ENCODE results near the gene USP49. TPM values are rescaled to one million over a fixed set of nuclear protein-coding genes. Genes with fewer than 3 reads are reported as not detected.

The USP49 gene
- total RNA-seq, 1 donor from 2014 or later: 2.4 TPM

DNA sequence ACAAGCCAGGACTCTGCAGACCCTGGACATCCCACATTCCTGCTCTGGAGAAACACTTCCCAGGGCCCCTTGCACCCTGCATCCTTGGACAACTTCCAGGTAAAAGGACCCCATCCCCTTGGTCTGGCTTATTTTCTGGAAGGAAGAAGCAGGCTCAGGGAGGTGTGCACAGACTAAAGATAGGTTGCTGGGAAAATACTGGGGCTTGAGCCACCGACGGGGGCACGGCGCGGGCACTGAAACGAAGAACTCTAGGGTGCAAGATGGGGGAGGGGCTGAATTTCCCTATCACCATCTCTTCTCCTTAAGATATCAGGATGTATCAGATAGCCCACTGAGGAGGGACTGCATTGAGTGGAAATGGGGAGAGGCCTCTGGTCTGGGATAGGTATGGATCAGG, 116.3 kb downstream of the USP49 start:
- H3K36me3 ChIP-seq (ENCODE audit: control insufficient read depth, insufficient read depth, low read length): no peaks in the 10 kb centered on the region
- TF ChIP-seq, protein P1, sequence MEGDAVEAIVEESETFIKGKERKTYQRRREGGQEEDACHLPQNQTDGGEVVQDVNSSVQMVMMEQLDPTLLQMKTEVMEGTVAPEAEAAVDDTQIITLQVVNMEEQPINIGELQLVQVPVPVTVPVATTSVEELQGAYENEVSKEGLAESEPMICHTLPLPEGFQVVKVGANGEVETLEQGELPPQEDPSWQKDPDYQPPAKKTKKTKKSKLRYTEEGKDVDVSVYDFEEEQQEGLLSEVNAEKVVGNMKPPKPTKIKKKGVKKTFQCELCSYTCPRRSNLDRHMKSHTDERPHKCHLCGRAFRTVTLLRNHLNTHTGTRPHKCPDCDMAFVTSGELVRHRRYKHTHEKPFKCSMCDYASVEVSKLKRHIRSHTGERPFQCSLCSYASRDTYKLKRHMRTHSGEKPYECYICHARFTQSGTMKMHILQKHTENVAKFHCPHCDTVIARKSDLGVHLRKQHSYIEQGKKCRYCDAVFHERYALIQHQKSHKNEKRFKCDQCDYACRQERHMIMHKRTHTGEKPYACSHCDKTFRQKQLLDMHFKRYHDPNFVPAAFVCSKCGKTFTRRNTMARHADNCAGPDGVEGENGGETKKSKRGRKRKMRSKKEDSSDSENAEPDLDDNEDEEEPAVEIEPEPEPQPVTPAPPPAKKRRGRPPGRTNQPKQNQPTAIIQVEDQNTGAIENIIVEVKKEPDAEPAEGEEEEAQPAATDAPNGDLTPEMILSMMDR (IDR thresholded peaks at IDR 0.05; ENCODE audit: insufficient read depth, low read length, poor library complexity, severe bottlenecking): no peak
- H3K27me3 ChIP-seq (ENCODE audit: control insufficient read depth, insufficient read depth, low read length): no peaks in the 10 kb centered on the region
- peak overlapping the region; percentile 70 for H3K4me3 ChIP-seq (ENCODE audit: low read depth, low read length)
- no peak for DNase-seq (ENCODE audit: low read depth)

DNA sequence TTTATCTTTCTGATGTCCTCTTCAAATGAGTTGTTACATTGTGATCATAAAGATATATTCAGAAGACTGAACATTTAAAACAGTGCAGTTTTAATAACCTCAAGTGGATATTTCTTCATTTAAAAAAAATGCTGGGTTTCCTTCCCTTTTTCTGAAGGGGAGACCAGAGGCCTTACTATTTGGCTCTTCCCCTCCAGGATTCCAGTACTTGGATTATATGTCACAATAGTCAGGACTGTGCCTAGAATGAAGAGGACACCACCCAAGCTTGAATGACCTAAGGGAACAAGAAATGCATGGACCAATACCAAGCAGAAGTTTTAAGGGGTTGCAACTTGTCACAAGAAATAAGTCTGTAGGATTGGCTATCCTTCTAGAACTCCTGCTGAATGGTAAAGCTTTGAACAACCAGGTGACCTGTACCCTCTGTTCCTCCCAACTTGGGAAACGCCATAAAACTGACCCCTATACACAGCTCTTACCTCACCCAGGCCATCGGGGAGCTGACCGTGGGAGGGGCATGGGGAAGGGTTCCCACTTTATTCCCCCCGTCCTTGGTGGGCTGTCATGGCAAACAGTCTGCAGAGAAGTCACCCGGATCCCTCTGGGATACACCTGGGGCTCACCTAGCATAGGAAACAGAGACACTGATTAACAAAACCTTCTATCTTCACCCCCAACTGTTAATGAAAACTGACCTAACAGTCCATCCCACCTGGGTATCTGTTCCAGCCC, 117.5 kb downstream of the USP49 start:
- no peak overlapping the region for H3K4me3 ChIP-seq (ENCODE audit: low read depth, low read length)
- no peaks in the 10 kb centered on the region for H3K36me3 ChIP-seq (ENCODE audit: control insufficient read depth, insufficient read depth, low read length)
- no peaks in the 10 kb centered on the region for H3K27me3 ChIP-seq (ENCODE audit: control insufficient read depth, insufficient read depth, low read length)
- TF ChIP-seq, protein P1 (IDR thresholded peaks at IDR 0.05; ENCODE audit: insufficient read depth, low read length, poor library complexity, severe bottlenecking): no peak
- DNase-seq (ENCODE audit: low read depth): no peak

DNA sequence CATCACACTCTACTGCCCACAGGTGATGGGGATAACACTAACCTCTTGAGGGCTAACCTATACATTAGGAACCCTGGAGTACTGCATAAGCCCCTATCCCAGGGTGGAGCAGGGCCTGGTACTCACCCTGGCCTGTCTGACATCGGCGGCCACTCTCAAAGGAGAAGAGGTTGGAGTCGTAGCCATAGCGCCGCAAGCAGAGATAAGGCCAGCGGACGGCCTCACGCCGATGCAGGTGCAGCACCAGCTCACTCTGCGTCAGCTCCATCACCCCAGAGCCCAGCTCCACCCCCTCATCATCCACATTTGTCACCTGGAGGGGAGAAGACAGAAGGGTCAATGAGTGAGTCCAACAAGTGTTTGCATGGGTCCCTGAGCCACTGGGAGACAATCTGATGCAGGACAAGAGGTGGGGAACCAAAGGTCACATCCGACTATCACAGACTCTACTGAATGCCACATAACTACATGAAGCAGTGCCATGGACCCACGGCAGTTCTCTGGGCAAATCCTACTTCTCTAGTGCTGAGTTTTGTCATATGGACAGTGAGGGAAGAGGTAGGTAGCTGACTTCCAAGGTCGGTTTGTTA, 119.8 kb downstream of the USP49 start:
- DNase-seq (ENCODE audit: low read depth): no peak
- TF ChIP-seq, protein P1 (IDR thresholded peaks at IDR 0.05; ENCODE audit: insufficient read depth, low read length, poor library complexity, severe bottlenecking): no peak
- Histone ChIP-seq H3K27me3 (ENCODE audit: control insufficient read depth, insufficient read depth, low read length) (no peaks in the 10 kb centered on the region), H3K4me3 (ENCODE audit: low read depth, low read length) (no peak overlapping the region), H3K36me3 (ENCODE audit: control insufficient read depth, insufficient read depth, low read length) (no peaks in the 10 kb centered on the region)

DNA sequence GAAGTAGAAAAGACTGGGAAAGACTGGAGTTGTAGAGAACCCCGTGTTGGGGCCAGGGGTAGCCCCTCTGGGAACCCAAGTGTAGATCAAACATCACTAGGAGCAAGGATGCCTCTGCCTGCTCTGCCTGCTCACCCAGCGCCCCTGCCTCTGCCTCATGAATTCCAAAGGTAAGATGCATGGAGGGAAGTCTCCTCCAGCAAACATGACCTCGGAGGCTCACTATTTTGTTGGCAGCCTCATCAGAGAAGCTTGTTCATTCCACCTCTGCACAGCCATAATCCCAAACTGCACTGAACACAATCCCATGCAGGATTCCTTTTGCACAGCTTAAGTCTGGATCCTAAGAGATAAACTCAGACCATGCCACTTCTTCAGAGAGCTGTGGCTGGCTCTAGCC, 120.3 kb downstream of the USP49 start:
- TF ChIP-seq, protein P1 (IDR thresholded peaks at IDR 0.05; ENCODE audit: insufficient read depth, low read length, poor library complexity, severe bottlenecking): no peak
- Histone ChIP-seq H3K4me3 (ENCODE audit: low read depth, low read length) (no peak overlapping the region), H3K27me3 (ENCODE audit: control insufficient read depth, insufficient read depth, low read length) (no peaks in the 10 kb centered on the region), H3K36me3 (ENCODE audit: control insufficient read depth, insufficient read depth, low read length) (no peaks in the 10 kb centered on the region)
- no peak for DNase-seq (ENCODE audit: low read depth)

DNA sequence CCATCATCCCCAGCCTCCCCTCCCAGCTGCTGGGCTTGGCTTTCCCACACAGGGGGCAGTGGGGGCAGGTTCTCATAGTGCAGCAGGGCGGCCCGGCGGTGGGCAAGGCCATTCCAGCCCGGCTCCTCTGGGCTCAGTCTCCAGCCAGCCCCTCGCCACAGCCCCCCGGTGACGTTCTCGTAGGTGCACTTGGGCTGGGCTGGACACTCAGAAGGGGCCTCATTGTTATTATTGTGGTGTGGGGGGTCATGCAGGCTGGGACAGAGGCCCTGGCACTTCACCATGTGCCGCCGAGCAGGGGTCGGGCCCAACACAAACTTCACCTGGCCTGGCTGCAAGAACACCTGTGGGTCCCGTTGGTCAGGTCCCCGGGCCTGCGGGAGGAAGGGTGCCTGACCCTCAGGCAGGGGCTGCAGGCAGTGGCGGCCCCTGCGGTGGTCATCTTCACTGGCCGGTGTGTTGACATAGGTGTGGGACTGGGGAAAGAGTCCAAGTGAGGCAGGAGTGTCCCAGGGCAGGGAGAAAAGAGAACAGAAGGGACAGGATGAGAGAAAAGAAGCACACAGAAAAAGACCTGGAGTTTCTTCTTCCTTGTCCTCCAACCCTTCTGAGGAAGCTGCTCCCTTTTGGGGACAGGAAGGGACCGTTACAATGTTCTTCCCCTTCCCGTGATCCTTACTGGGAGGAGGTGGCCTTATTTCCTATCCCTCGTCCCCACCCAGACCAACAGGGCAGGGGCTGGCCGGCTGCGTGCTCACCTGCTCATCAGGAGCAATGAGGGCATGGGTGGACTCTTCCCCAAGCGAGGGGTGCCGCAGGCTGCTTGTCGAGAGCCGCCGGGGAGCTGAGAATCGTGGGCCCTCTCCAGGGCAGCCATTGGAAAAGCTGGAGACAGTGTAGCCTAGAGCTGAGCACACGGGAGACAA, 123.9 kb downstream of the USP49 start:
- H3K27me3 ChIP-seq (ENCODE audit: control insufficient read depth, insufficient read depth, low read length): no peaks in the 10 kb centered on the region
- no peaks in the 10 kb centered on the region for H3K36me3 ChIP-seq (ENCODE audit: control insufficient read depth, insufficient read depth, low read length)
- TF ChIP-seq, protein P1 (IDR thresholded peaks at IDR 0.05; ENCODE audit: insufficient read depth, low read length, poor library complexity, severe bottlenecking): no peak
- DNase-seq (ENCODE audit: low read depth): no peak
- H3K4me3 ChIP-seq (ENCODE audit: low read depth, low read length): no peak overlapping the region

Measured in kidney epithelial cell (primary cell).